IMR-90 (cell line): ENCODE data around the gene OST4. TPM values are rescaled to one million over a fixed set of nuclear protein-coding genes. Genes with fewer than 3 reads are reported as not detected.

ENCODE experiments used
- ATAC-seq: fragments of 200-7000 bp; cut with Tn5 transposase; 2 replicates; pipeline ENCODE4 v1.9.1; 2020; ENCODE audit warnings: low read depth, mild to moderate bottlenecking, moderate library complexity
- BruUV-seq: library from RNA; stranded (reverse); fragments of 400-500 nt; replicated peaks from 2 replicates; lab custom pipeline; 2021; lab: Mats Ljungman, UMichigan
- CTCF ChIA-PET: fragments of 300-600 bp; formaldehyde crosslinking; extraction: SDS; loops from one replicate; lab custom pipeline; 2021; ENCODE audit warnings: antibody characterized with exemption; lab: Yijun Ruan, JAX
- POLR2A ChIA-PET: fragments of 300-600 bp; sonication (Branson Sonifier 250); formaldehyde crosslinking; loops from one replicate; lab custom pipeline; 2022; ENCODE audit warnings: antibody characterized with exemption; ENCODE audit not compliant: unreplicated experiment; lab: Charles Lee
- DNase-seq: peaks from one replicate; pipeline ENCODE4 v3.0.0; 2013
- H2AFZ ChIP-seq: replicated peaks from 2 replicates; pipeline ENCODE3; 2013; ENCODE audit warnings: low read length, mild to moderate bottlenecking; ENCODE audit not compliant: poor library complexity
- H2AK5ac ChIP-seq: 2 replicates; pipeline ENCODE4 v1.6.1; 2013; ENCODE audit warnings: low read depth, low read length, inconsistent platforms
- H2AK9ac ChIP-seq: replicated peaks from 2 replicates; pipeline ENCODE3; 2013; ENCODE audit warnings: mild to moderate bottlenecking, low read depth, low read length, moderate library complexity; ENCODE audit not compliant: poor library complexity
- H2BK120ac ChIP-seq: 2 replicates; pipeline ENCODE4 v1.6.1; 2013; ENCODE audit warnings: low read depth, low read length, inconsistent platforms
- H2BK15ac ChIP-seq: 3 replicates; pipeline ENCODE4 v1.6.1; 2013; ENCODE audit warnings: low read depth, low read length, inconsistent platforms
- H2BK20ac ChIP-seq: 2 replicates; pipeline ENCODE4 v1.6.1; 2013; ENCODE audit warnings: low read depth, mild to moderate bottlenecking, inconsistent platforms, low read length, moderate library complexity
- H2BK5ac ChIP-seq: 2 replicates; pipeline ENCODE4 v1.6.1; 2013; ENCODE audit warnings: mild to moderate bottlenecking, low read depth, low read length, inconsistent platforms; ENCODE audit not compliant: poor library complexity, severe bottlenecking
- H3K14ac ChIP-seq: replicated peaks from 2 replicates; pipeline ENCODE4 v1.6.1; 2013; ENCODE audit warnings: low read depth, low read length, inconsistent platforms
- H3K18ac ChIP-seq: 2 replicates; pipeline ENCODE4 v1.6.1; 2013; ENCODE audit warnings: low read depth, low read length, control low read depth
- H3K23ac ChIP-seq: 2 replicates; pipeline ENCODE4 v1.6.1; 2013; ENCODE audit warnings: low read depth, low read length, inconsistent platforms
- H3K27ac ChIP-seq: 2 replicates; pipeline ENCODE4 v1.5.1; 2013; ENCODE audit warnings: mild to moderate bottlenecking, control low read depth, low read length; ENCODE audit not compliant: insufficient read depth
- H3K27me3 ChIP-seq: 2 replicates; pipeline ENCODE4 v1.6.1; 2013; ENCODE audit warnings: low read length; ENCODE audit not compliant: control insufficient read depth, insufficient read depth
- H3K36me3 ChIP-seq: 2 replicates; pipeline ENCODE4 v1.6.1; 2013; ENCODE audit warnings: low read length, mixed read lengths; ENCODE audit not compliant: control insufficient read depth, insufficient read depth
- H3K4ac ChIP-seq: 2 replicates; pipeline ENCODE4 v1.6.1; 2013; ENCODE audit warnings: low read depth, low read length, inconsistent platforms
- H3K4me1 ChIP-seq: 2 replicates; pipeline ENCODE4 v1.6.1; 2013; ENCODE audit warnings: low read length, mixed read lengths; ENCODE audit not compliant: control insufficient read depth, insufficient read depth
- H3K4me2 ChIP-seq: 2 replicates; pipeline ENCODE4 v1.6.1; 2013; ENCODE audit warnings: low read depth, mild to moderate bottlenecking, control low read depth, low read length, moderate library complexity
- H3K4me3 ChIP-seq: 2 replicates; pipeline ENCODE4 v1.5.1; 2013; ENCODE audit warnings: low read depth, mild to moderate bottlenecking, control low read depth, low read length, moderate library complexity; ENCODE audit not compliant: insufficient read depth
- H3K56ac ChIP-seq: 2 replicates; pipeline ENCODE4 v1.6.1; 2013; ENCODE audit warnings: low read length, inconsistent platforms; ENCODE audit not compliant: insufficient read depth; ENCODE audit errors: extremely low read depth
- H3K79me1 ChIP-seq, 2 experiments: 2 replicates each; pipeline ENCODE4 v1.6.1; 2013; ENCODE audit warnings: low read length in 2 of 2, inconsistent platforms in 1 of 2, low read depth in 1 of 2
- H3K9ac ChIP-seq: 2 replicates; pipeline ENCODE4 v1.6.1; 2013; ENCODE audit warnings: low read depth, low read length, control low read depth
- H3K9me1 ChIP-seq: 2 replicates; pipeline ENCODE4 v1.6.1; 2013; ENCODE audit warnings: low read length, inconsistent platforms; ENCODE audit not compliant: insufficient read depth
- H3K9me3 ChIP-seq: 2 replicates; pipeline ENCODE4 v1.6.1; 2013; ENCODE audit warnings: low read length; ENCODE audit not compliant: control insufficient read depth, insufficient read depth
- H4K20me1 ChIP-seq: 2 replicates; pipeline ENCODE4 v1.6.1; 2013; ENCODE audit warnings: low read length, inconsistent platforms; ENCODE audit not compliant: insufficient read depth
- H4K5ac ChIP-seq: 2 replicates; pipeline ENCODE4 v1.6.1; 2013; ENCODE audit warnings: mild to moderate bottlenecking, low read depth, low read length, control low read depth
- H4K8ac ChIP-seq, 2 experiments: 2 replicates each; pipeline ENCODE4 v1.6.1; 2013; ENCODE audit warnings: low read depth in 2 of 2, low read length in 2 of 2, control low read depth in 1 of 2, inconsistent platforms in 1 of 2
- H4K91ac ChIP-seq: 2 replicates; pipeline ENCODE4 v1.6.1; 2013; ENCODE audit warnings: low read depth, low read length, inconsistent platforms; ENCODE audit not compliant: insufficient read depth
- CEBPB ChIP-seq: IDR thresholded peaks from 2 replicates; pipeline ENCODE4 v1.6.1; 2012; ENCODE audit warnings: low read depth, low read length, improper control_type of control experiment
- CHD1 ChIP-seq: IDR thresholded peaks from 2 replicates; pipeline ENCODE4 v1.6.1; 2012; ENCODE audit warnings: low read depth, low read length, improper control_type of control experiment
- CTCF ChIP-seq: conservative IDR thresholded peaks from 2 replicates; pipeline ENCODE4 v1.5.1; 2012; ENCODE audit warnings: mild to moderate bottlenecking, low read depth, low read length, improper control_type of control experiment
- MAFK ChIP-seq: IDR thresholded peaks from 2 replicates; pipeline ENCODE4 v1.6.1; 2012; ENCODE audit warnings: low read depth, low read length, improper control_type of control experiment
- MAZ ChIP-seq: IDR thresholded peaks from 2 replicates; pipeline ENCODE4 v1.6.1; 2012; ENCODE audit warnings: low read depth, mild to moderate bottlenecking, low read length, improper control_type of control experiment, moderate library complexity, borderline replicate concordance
- NFE2L2 ChIP-seq: fragments of 150-350 bp; IDR thresholded peaks from 2 replicates; pipeline ENCODE4 v1.6.1; 2016; ENCODE audit warnings: low read depth, mild to moderate bottlenecking, low read length
- POLR2A ChIP-seq: IDR thresholded peaks from 2 replicates; pipeline ENCODE4 v1.6.1; 2012; ENCODE audit warnings: mild to moderate bottlenecking, low read depth, low read length
- RAD21 ChIP-seq: IDR thresholded peaks from 2 replicates; pipeline ENCODE4 v1.6.1; 2012; ENCODE audit warnings: low read length, improper control_type of control experiment
- RCOR1 ChIP-seq: IDR thresholded peaks from 2 replicates; pipeline ENCODE4 v1.6.1; 2012; ENCODE audit warnings: mild to moderate bottlenecking, low read length, improper control_type of control experiment; ENCODE audit not compliant: insufficient replicate concordance
- RFX5 ChIP-seq: IDR thresholded peaks from 2 replicates; pipeline ENCODE4 v1.8.0; 2012; ENCODE audit warnings: low read depth, mild to moderate bottlenecking, low read length, moderate library complexity
- SMC3 ChIP-seq: fragments of 150-350 bp; IDR thresholded peaks from 2 replicates; pipeline ENCODE4 v1.6.1; 2016; ENCODE audit warnings: low read depth, mild to moderate bottlenecking, antibody characterized with exemption, low read length, moderate library complexity
- USF2 ChIP-seq: fragments of 150-350 bp; IDR thresholded peaks from 2 replicates; pipeline ENCODE4 v1.6.1; 2017; ENCODE audit warnings: mild to moderate bottlenecking, antibody characterized with exemption, low read length, low read depth
- WGBS, 2 experiments: methylation state at CpG; one replicate each; pipeline versions ENCODE4 v1.1.5 to v1.1.7; 2013; ENCODE audit warnings: missing lambda C conversion rate in 2 of 2; ENCODE audit not compliant: insufficient read length in 1 of 2; ENCODE audit errors: extremely low coverage in 2 of 2; 5-methylcytosine and 5-hydroxymethylcytosine counted together
- dilution Hi-C: fragments of 300-500 bp; cut with HindIII; formaldehyde crosslinking; loops from one replicate; pipeline ENCODE4 v1.14.3; 2018; ENCODE audit warnings: low sequenced_read_pairs; ENCODE audit not compliant: unreplicated experiment
- in situ Hi-C: fragments of 300-500 bp; cut with MboI; formaldehyde crosslinking; loops from 3 replicates; pipeline ENCODE4 v1.14.3; 2019; ENCODE audit warnings: low sequenced_read_pairs, inconsistent platforms, mixed read lengths
- intact Hi-C: fragments of 100-400 bp; cut with micrococcal nuclease; formaldehyde crosslinking; loops from 2 replicates; pipeline ENCODE4 v1.10.0; 2022
- polyA plus RNA-seq, 3 experiments: library from polyadenylated mRNA; depleted of rRNA; stranded (reverse); fragments of >200 nt; gene quantifications; 2 replicates each; pipeline ENCODE4 v1.2.3, GENCODE V29; 2012; ENCODE audit warnings: low replicate concordance in 1 of 3
- total RNA-seq: library from RNA; depleted of rRNA; stranded (reverse); fragments of >200 nt; gene quantifications from 2 replicates; pipeline ENCODE4 v1.2.3, GENCODE V29; 2012

OST4 gene
- total and polyA plus RNA-seq, 2 of the 4 experiments (the other 2 are of a cell fraction) = 386 to 806 TPM

GRCh38 chr2:27049422-27050280 is 21.8 kb downstream of the OST4 start (continued):
- no peak for TF ChIP-seq CHD1
- no peak for TF ChIP-seq POLR2A
- no peak for TF ChIP-seq RCOR1
- TF ChIP-seq MAFK = no peak

GRCh38 chr2:27042985-27043634 is 28.3 kb downstream of the OST4 start:
- intact Hi-C loops (no loop called here), in situ Hi-C loops (no loop called here), dilution Hi-C loops (no loop called here)
- Histone ChIP-seq H4K5ac (no peak overlapping the region), H3K4me3 (no peak overlapping the region), H2BK120ac (no peak overlapping the region), H2BK20ac (no peak overlapping the region), H3K9me1 (peaks cover 9% of the 10 kb centered on the region), H2AK9ac (no peak overlapping the region), H3K4me2 (no peak overlapping the region), H3K27ac (peak overlapping the region; percentile 27; the same call in 1 of the 2 replicates), H3K4me1 (peaks cover 4% of the 10 kb centered on the region; the same call in 1 of the 2 replicates), H3K23ac (no peak overlapping the region), H4K8ac (no peak overlapping the region; a peak in 1 of 4 replicates), H4K20me1 (peaks cover 18% of the 10 kb centered on the region), H3K56ac (no peak overlapping the region), H2BK5ac (no peak overlapping the region), H3K14ac (0 out of 2 replicates have a peak overlapping the region, but pooled peaks have one; percentile 17), H2AK5ac (no peak overlapping the region), H3K36me3 (peaks cover 41% of the 10 kb centered on the region), H3K79me1 (peaks cover 0 to 21% of the 10 kb centered on the region in 2 experiments; a peak in 3 of 4 replicates), H4K91ac (no peak overlapping the region), H3K18ac (no peak overlapping the region), H2AFZ (no peak overlapping the region), H3K27me3 (no peaks in the 10 kb centered on the region), H3K4ac (no peak overlapping the region), H2BK15ac (no peak overlapping the region), H3K9me3 (no peaks in the 10 kb centered on the region), H3K9ac (no peak overlapping the region)
- POLR2A ChIA-PET = interaction anchor here (1.3 kb wide), 1 partner anchor 11 kb away, joined by 4 read pairs; the partner anchor contains the start of gene TMEM214
- peak; percentile 58 for ATAC-seq
- TF ChIP-seq RCOR1 (no peak), CEBPB (no peak), USF2 (no peak), POLR2A (no peak), NFE2L2 (no peak), CHD1 (no peak), SMC3 (no peak), MAZ (no peak), CTCF (no peak), RFX5 (no peak; the same call in 1 of the 2 replicates), RAD21 (no peak)
- CTCF ChIA-PET = no interaction called here
- BruUV-seq = no TSS peak
- DNase-seq = peak; percentile 78
- 83% methylated on average over 1 of the region's 7 CpGs; no CpG with 5 or more reads in 1 of the 2 experiments for WGBS, 2 experiments
